Gastrocnemius medialis (tissue), 4 donors: ENCODE results near the gene UBR4.

Experiments
- POLR2A ChIP-seq, 2 donors: fragments of 450-650 bp; IDR thresholded peaks; one replicate each; pipeline ENCODE4 v1.6.1; 2017; ENCODE audit warnings: antibody characterized with exemption in 2 of 2, mild to moderate bottlenecking in 2 of 2, moderate library complexity in 2 of 2
- TF ChIP-seq, protein P1 (sequence below), 5 experiments: fragments of 450-650 bp in 3 of 5; fragments of 200-600 bp in 2 of 5; sonication (generic) in 2 of 5; IDR thresholded peaks in 4 of 5; conservative IDR thresholded peaks in 1 of 5; 1 replicate in 4 of 5; 2 replicates in 1 of 5; pipeline ENCODE4 v1.5.1; 2016 to 2019; ENCODE audit warnings: antibody characterized with exemption in 5 of 5, mild to moderate bottlenecking in 3 of 5, moderate library complexity in 3 of 5

DNA sequence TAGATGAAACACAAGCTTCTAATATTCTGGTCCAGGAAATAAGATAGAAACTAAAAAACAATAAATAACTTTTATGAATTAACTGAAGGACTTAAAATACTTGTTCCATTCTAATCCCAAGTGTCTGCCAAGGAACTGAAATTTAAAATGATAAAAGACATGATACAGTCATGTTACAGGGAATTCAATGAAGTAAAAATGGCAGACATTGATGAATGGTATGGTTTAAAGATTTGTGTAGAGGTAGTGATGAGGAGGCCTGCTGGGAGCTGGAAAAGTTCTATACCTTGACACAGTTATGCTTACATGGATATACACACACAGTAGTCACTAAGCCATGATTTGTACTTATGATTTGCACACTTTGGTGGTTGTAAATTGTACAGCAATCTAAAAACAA, 2.1 kb upstream of the UBR4 start:
- TF ChIP-seq, protein P1, sequence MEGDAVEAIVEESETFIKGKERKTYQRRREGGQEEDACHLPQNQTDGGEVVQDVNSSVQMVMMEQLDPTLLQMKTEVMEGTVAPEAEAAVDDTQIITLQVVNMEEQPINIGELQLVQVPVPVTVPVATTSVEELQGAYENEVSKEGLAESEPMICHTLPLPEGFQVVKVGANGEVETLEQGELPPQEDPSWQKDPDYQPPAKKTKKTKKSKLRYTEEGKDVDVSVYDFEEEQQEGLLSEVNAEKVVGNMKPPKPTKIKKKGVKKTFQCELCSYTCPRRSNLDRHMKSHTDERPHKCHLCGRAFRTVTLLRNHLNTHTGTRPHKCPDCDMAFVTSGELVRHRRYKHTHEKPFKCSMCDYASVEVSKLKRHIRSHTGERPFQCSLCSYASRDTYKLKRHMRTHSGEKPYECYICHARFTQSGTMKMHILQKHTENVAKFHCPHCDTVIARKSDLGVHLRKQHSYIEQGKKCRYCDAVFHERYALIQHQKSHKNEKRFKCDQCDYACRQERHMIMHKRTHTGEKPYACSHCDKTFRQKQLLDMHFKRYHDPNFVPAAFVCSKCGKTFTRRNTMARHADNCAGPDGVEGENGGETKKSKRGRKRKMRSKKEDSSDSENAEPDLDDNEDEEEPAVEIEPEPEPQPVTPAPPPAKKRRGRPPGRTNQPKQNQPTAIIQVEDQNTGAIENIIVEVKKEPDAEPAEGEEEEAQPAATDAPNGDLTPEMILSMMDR (IDR thresholded peaks at IDR 0.05 in 4 of 5, conservative IDR thresholded peaks at IDR 0.05 in 1 of 5), result no peak
- TF ChIP-seq POLR2A (IDR thresholded peaks at IDR 0.05), result no peak
